Nephron progenitor cell (in vitro differentiated cells): ENCODE data around the gene SH3BGR.

Experiments
- DNase-seq: peaks from one replicate; pipeline ENCODE4 v3.0.0; 2021
- H3K27ac Mint-ChIP-seq: 2 replicates; pipeline ENCODE4 v1.8.0; 2021; ENCODE audit warnings: mild to moderate bottlenecking, moderate library complexity, mixed read lengths
- H3K27me3 Mint-ChIP-seq: 2 replicates; pipeline ENCODE4 v1.8.0; 2021; ENCODE audit warnings: mild to moderate bottlenecking, low read depth, mixed read lengths; ENCODE audit not compliant: poor library complexity
- H3K36me3 Mint-ChIP-seq: 2 replicates; pipeline ENCODE4 v1.8.0; 2021; ENCODE audit warnings: low read depth, mixed read lengths
- H3K4me1 Mint-ChIP-seq: 2 replicates; pipeline ENCODE4 v1.8.0; 2021; ENCODE audit warnings: mixed read lengths
- H3K4me3 Mint-ChIP-seq: 2 replicates; pipeline ENCODE4 v1.8.0; 2021; ENCODE audit warnings: mild to moderate bottlenecking, moderate library complexity, mixed read lengths
- H3K9me3 Mint-ChIP-seq: 2 replicates; pipeline ENCODE4 v1.8.0; 2021; ENCODE audit warnings: mild to moderate bottlenecking, moderate library complexity, mixed read lengths
- CTCF ChIP-seq: fragments of 200-600 bp; sonication (generic); IDR thresholded peaks from 2 replicates; pipeline ENCODE4 v1.5.0; 2021; ENCODE audit warnings: antibody characterized with exemption

Gene SH3BGR

GRCh38 chr21:39531064-39531463, 79.3 kb downstream of the SH3BGR start:
- Mint-ChIP-seq H3K27ac (no peak overlapping the region), H3K4me1 (peaks cover 27% of the 10 kb centered on the region), H3K4me3 (no peak overlapping the region), H3K36me3 (no peaks in the 10 kb centered on the region), H3K27me3 (peaks cover 3% of the 10 kb centered on the region), H3K9me3 (no peaks in the 10 kb centered on the region)
- TF ChIP-seq CTCF, result no peak
- peak; percentile 20 for DNase-seq

DNA sequence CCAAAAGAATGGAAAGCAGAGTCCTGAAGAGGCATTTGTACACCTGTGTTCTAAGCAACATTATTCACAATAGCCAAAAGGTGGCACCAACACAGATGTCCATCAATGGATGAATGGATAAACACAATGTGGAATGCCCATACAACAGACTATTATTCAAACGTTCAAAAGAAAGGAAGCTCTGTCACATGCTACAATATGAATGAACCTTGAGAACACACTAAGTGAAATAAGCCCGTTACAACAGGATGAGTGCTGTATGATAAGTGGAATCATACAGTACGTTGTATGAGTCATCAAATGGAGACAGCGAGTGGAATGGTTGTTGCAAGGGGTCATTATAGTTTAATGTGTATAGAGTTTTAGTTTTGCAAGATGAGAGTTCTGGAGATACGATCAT, 80.1 kb downstream of the SH3BGR start:
- DNase-seq, result no peak
- no peak for TF ChIP-seq CTCF
- H3K36me3 Mint-ChIP-seq, result no peaks in the 10 kb centered on the region
- H3K27me3 Mint-ChIP-seq, result peaks cover 5% of the 10 kb centered on the region
- H3K4me3 Mint-ChIP-seq, result no peak overlapping the region
- H3K27ac Mint-ChIP-seq, result no peak overlapping the region
- peaks cover 27% of the 10 kb centered on the region for H3K4me1 Mint-ChIP-seq
- H3K9me3 Mint-ChIP-seq, result no peaks in the 10 kb centered on the region

DNA sequence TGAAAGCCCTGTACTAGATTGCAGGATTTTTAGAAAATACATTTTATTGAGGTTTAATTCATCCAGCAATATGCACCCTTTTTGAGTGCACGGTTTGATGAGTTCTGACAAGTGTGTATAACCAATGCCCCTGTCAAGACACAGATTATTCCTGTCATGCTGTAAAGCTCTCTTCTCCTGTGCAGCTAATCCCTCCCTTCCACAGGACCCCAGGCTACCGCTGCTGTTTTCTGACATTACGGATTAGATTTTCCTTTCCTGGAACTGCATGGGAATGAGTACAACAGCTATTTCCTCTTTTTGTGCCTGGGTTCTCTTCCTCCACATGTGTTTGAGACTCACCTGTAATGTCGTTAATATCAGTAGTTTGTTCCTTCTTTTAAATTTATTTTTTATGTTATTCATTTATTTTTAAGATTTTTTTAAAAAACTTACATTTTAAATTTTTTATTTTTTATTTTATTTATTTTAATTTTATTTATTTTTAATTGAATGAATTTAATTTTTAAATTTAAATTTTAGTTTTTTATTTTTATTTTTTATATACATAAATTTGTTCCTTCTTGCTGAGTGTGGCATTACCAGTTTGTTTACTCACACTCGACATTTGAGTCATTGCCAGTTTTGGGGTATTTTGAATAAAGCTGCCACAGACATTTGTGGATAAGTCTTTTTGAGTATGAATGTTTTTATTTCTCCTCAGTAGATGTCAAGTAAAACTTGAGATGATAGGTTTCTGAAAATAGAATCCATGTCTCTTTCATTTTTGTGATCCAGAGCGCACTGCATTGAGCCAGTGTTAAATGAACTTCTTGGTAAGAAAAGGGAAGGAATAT, 82.0 kb downstream of the SH3BGR start:
- peaks cover 10% of the 10 kb centered on the region for H3K4me1 Mint-ChIP-seq
- DNase-seq, result no peak
- TF ChIP-seq CTCF, result no peak
- H3K4me3 Mint-ChIP-seq, result no peak overlapping the region
- no peak overlapping the region for H3K27ac Mint-ChIP-seq
- H3K27me3 Mint-ChIP-seq, result peaks cover 9% of the 10 kb centered on the region
- H3K36me3 Mint-ChIP-seq, result no peaks in the 10 kb centered on the region
- H3K9me3 Mint-ChIP-seq, result peaks cover 4% of the 10 kb centered on the region

GRCh38 chr21:39535646-39536437, 84.1 kb downstream of the SH3BGR start:
- peaks cover 16% of the 10 kb centered on the region for H3K9me3 Mint-ChIP-seq
- H3K36me3 Mint-ChIP-seq, result peaks cover 4% of the 10 kb centered on the region
- peaks cover 7% of the 10 kb centered on the region for H3K4me1 Mint-ChIP-seq
- no peak overlapping the region for H3K4me3 Mint-ChIP-seq
- no peak for TF ChIP-seq CTCF
- H3K27me3 Mint-ChIP-seq, result peaks cover 13% of the 10 kb centered on the region
- DNase-seq, result no peak
- H3K27ac Mint-ChIP-seq, result no peak overlapping the region

DNA sequence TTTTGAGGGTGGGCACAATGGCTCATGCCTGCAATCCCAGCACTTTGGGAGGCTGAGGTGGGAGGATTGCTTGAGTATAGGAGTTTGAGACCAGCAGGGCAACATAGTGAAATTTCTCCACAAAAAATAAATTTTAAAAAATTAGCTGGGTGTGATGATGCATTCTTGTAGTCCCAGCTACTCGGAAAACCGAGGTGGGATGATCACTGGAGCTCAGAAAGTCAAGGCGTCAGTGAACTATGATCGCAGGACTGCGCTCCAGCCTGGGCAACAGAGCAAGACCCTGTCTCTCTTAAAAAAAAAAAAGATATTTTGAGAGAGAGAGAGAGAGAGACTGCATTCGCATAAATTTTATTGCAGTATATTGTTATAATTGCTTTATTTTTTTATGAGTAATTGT, 85.1 kb downstream of the SH3BGR start:
- Mint-ChIP-seq H3K36me3 (peaks cover 4% of the 10 kb centered on the region), H3K4me3 (no peak overlapping the region), H3K27me3 (peaks cover 13% of the 10 kb centered on the region), H3K9me3 (peaks cover 21% of the 10 kb centered on the region), H3K27ac (no peak overlapping the region), H3K4me1 (no peaks in the 10 kb centered on the region)
- TF ChIP-seq CTCF, result no peak
- no peak for DNase-seq
